SK-N-SH (cell line): ENCODE data around the gene PLXNA4. TPM values are rescaled to one million over a fixed set of nuclear protein-coding genes. Genes with fewer than 3 reads are reported as not detected.

Experiments used
- CTCF ChIA-PET: fragments of 300-600, 350-600 bp; formaldehyde crosslinking; extraction: SDS; loops from one replicate; lab custom pipeline; 2021; lab: Yijun Ruan, JAX
- POLR2A ChIA-PET: fragments of 350-600 bp; sonication (Branson Sonifier 250); formaldehyde crosslinking; extraction: SDS; loops from one replicate; lab custom pipeline; 2020; ENCODE audit warnings: antibody characterized with exemption, inconsistent platforms; lab: Yijun Ruan, JAX
- DNase-seq: peaks from one replicate; pipeline ENCODE4 v3.0.0; 2012
- H2AFZ ChIP-seq: fragments of 200-600 bp; sonication (generic); 2 replicates; pipeline ENCODE4 v1.8.1; 2016; ENCODE audit warnings: antibody characterized with exemption, mild to moderate bottlenecking, low read depth
- H3F3A ChIP-seq: fragments of 200-600 bp; sonication (generic); replicated peaks from 2 replicates; pipeline ENCODE3; 2016; ENCODE audit warnings: antibody characterized with exemption, mild to moderate bottlenecking; ENCODE audit not compliant: insufficient read depth
- H3K27ac ChIP-seq, 2 experiments: fragments of 200-500 bp in 1 of 2; fragments of 200-600 bp in 1 of 2; sonication (Bioruptor generic) in 1 of 2; sonication (generic), shearing (Covaris generic) in 1 of 2; 2 replicates each; pipeline versions ENCODE4 v1.5.1 to v1.6.1; 2014 to 2016; ENCODE audit warnings: low read depth in 2 of 2, inconsistent platforms in 1 of 2, low read length in 1 of 2, mild to moderate bottlenecking in 1 of 2, mixed read lengths in 1 of 2
- H3K27me3 ChIP-seq: fragments of 200-600 bp; sonication (generic), shearing (Covaris generic); 2 replicates; pipeline ENCODE4 v1.6.1; 2016; ENCODE audit warnings: mixed run types; ENCODE audit not compliant: insufficient read depth
- H3K36me3 ChIP-seq, 2 experiments: fragments of 200-500 bp in 1 of 2; fragments of 200-600 bp in 1 of 2; sonication (Bioruptor generic) in 1 of 2; sonication (generic) in 1 of 2; replicated peaks in 1 of 2; 2 replicates each; pipeline versions ENCODE3 to v1.5.1; 2014 to 2016; ENCODE audit warnings: low read length in 1 of 2, mild to moderate bottlenecking in 1 of 2; ENCODE audit not compliant: insufficient read depth in 2 of 2, control insufficient read depth in 1 of 2
- H3K4me1 ChIP-seq, 2 experiments: fragments of 200-500 bp in 1 of 2; fragments of 200-600 bp in 1 of 2; sonication (Bioruptor generic) in 1 of 2; sonication (generic), shearing (Covaris generic) in 1 of 2; 2 replicates each; pipeline versions ENCODE4 v1.5.1 to v1.6.1; 2014 to 2016; ENCODE audit warnings: low read depth in 1 of 2, low read length in 1 of 2, mixed run types in 1 of 2; ENCODE audit not compliant: insufficient read depth in 2 of 2, control insufficient read depth in 1 of 2
- H3K4me2 ChIP-seq: fragments of 200-600 bp; sonication (generic), shearing (Covaris generic); 2 replicates; pipeline ENCODE4 v1.6.1; 2017; ENCODE audit warnings: mixed run types
- H3K4me3 ChIP-seq, 2 experiments: fragments of 200-500 bp in 1 of 2; fragments of 200-600 bp in 1 of 2; sonication (Bioruptor generic) in 1 of 2; sonication (generic), shearing (Covaris generic) in 1 of 2; 2 replicates each; pipeline versions ENCODE4 v1.5.1 to v1.8.1; 2014 to 2016; ENCODE audit warnings: low read depth in 2 of 2, inconsistent platforms in 1 of 2, low read length in 1 of 2, mild to moderate bottlenecking in 1 of 2, mixed read lengths in 1 of 2, moderate library complexity in 1 of 2
- H3K79me2 ChIP-seq: fragments of 200-600 bp; sonication (generic); 2 replicates; pipeline ENCODE4 v1.8.1; 2017; ENCODE audit warnings: mild to moderate bottlenecking; ENCODE audit not compliant: insufficient read depth
- H3K9ac ChIP-seq: fragments of 200-600 bp; sonication (generic); 2 replicates; pipeline ENCODE4 v1.6.1; 2017; ENCODE audit warnings: mixed run types
- H3K9me2 ChIP-seq: fragments of 200-600 bp; sonication (generic); 2 replicates; pipeline ENCODE4 v1.6.1; 2017; ENCODE audit warnings: mixed run types
- H3K9me3 ChIP-seq: fragments of 200-600 bp; sonication (generic); 2 replicates; pipeline ENCODE4 v1.6.1; 2017; ENCODE audit warnings: mixed run types, mild to moderate bottlenecking, moderate library complexity
- H4K20me1 ChIP-seq: fragments of 200-600 bp; sonication (generic); 2 replicates; pipeline ENCODE4 v1.6.1; 2017; ENCODE audit warnings: mild to moderate bottlenecking, mixed run types; ENCODE audit not compliant: insufficient read depth
- CTCF ChIP-seq: fragments of 200-600 bp; sonication (generic); IDR thresholded peaks from 2 replicates; pipeline ENCODE4 v1.6.1; 2017; ENCODE audit warnings: antibody characterized with exemption, mild to moderate bottlenecking, moderate library complexity
- FOXJ3 ChIP-seq: sonication (generic); formaldehyde crosslinking; IDR thresholded peaks from 2 replicates; pipeline ENCODE4 v1.5.1; 2020; ENCODE audit warnings: mild to moderate bottlenecking, missing genetic modification reagents
- GABPA ChIP-seq: IDR thresholded peaks from 2 replicates; pipeline ENCODE4 v1.4.0; 2012; ENCODE audit warnings: low read depth, mild to moderate bottlenecking
- GATA2 ChIP-seq: sonication (generic); formaldehyde crosslinking; IDR thresholded peaks from 2 replicates; pipeline ENCODE4 v1.5.0; 2020; ENCODE audit warnings: mild to moderate bottlenecking, missing genetic modification reagents
- JUND ChIP-seq: IDR thresholded peaks from 2 replicates; pipeline ENCODE4 v1.4.0; 2012
- MAX ChIP-seq: IDR thresholded peaks from 2 replicates; pipeline ENCODE4 v1.4.0; 2012; ENCODE audit warnings: low read depth
- MEF2A ChIP-seq: IDR thresholded peaks from 2 replicates; pipeline ENCODE4 v1.4.0; 2012; ENCODE audit warnings: low read depth, borderline replicate concordance
- NRF1 ChIP-seq: IDR thresholded peaks from 2 replicates; pipeline ENCODE4 v1.6.1; 2012; ENCODE audit warnings: low read depth, mild to moderate bottlenecking, low read length
- PBX3 ChIP-seq: IDR thresholded peaks from 2 replicates; pipeline ENCODE4; 2012
- POLR2AphosphoS5 ChIP-seq: IDR thresholded peaks from 2 replicates; pipeline ENCODE4 v1.6.1; 2012; ENCODE audit warnings: low read depth, low read length
- RCOR1 ChIP-seq: fragments of 150-350 bp; IDR thresholded peaks from 2 replicates; pipeline ENCODE4 v1.6.1; 2017; ENCODE audit warnings: antibody characterized with exemption, low read length
- REST ChIP-seq: IDR thresholded peaks from 2 replicates; pipeline ENCODE4 v1.6.1; 2012; ENCODE audit warnings: mild to moderate bottlenecking, low read depth, low read length, moderate library complexity
- RFX5 ChIP-seq: IDR thresholded peaks from 2 replicates; pipeline ENCODE4 v1.6.1; 2012; ENCODE audit warnings: mild to moderate bottlenecking, improper control_type of control experiment, low read length
- SIN3A ChIP-seq: IDR thresholded peaks from 2 replicates; pipeline ENCODE4 v1.6.1; 2012; ENCODE audit warnings: low read depth, mild to moderate bottlenecking, low read length, moderate library complexity, borderline replicate concordance
- TAF1 ChIP-seq: IDR thresholded peaks from 2 replicates; pipeline ENCODE4 v1.6.1; 2012; ENCODE audit warnings: low read depth, mild to moderate bottlenecking, low read length, moderate library complexity, borderline replicate concordance
- TCF12 ChIP-seq: IDR thresholded peaks from 2 replicates; pipeline ENCODE4 v1.4.0; 2012
- TEAD4 ChIP-seq: IDR thresholded peaks from 2 replicates; pipeline ENCODE4 v1.4.0; 2012; ENCODE audit warnings: mild to moderate bottlenecking, borderline replicate concordance; ENCODE audit not compliant: insufficient read depth
- ZBTB33 ChIP-seq: IDR thresholded peaks from 2 replicates; pipeline ENCODE4 v1.4.0; 2012; ENCODE audit warnings: low read depth, borderline replicate concordance
- WGBS: methylation state at CpG from one replicate; pipeline ENCODE4 v1.1.6; 2017; ENCODE audit warnings: low lambda C conversion rate; 5-methylcytosine and 5-hydroxymethylcytosine counted together
- polyA plus RNA-seq, 3 experiments: library from polyadenylated mRNA; depleted of rRNA; stranded (reverse); fragments of >200 nt; gene quantifications; 2 replicates each; pipeline ENCODE4 v1.2.3, GENCODE V29; 2012

The PLXNA4 gene
- polyA plus RNA-seq, 1 of the 3 experiments (the other 2 are of a cell fraction): 2.4 TPM

GRCh38 chr7:132328760-132329159 lies 247.5 kb downstream of the PLXNA4 start:
- no peak for DNase-seq
- POLR2A ChIA-PET: no interaction called here
- Histone ChIP-seq H3K79me2 (no peaks in the 10 kb centered on the region), H3F3A (no peaks in the 10 kb centered on the region)
- TF ChIP-seq MEF2A (no peak), RFX5 (no peak), RCOR1 (no peak), JUND (no peak), NRF1 (no peak), GATA2 (CRISPR knock-in tag) (no peak), SIN3A (no peak), TEAD4 (no peak), TCF12 (no peak), REST (no peak), CTCF (no peak), FOXJ3 (CRISPR knock-in tag) (no peak), MAX (no peak), TAF1 (no peak), POLR2AphosphoS5 (no peak), PBX3 (no peak), ZBTB33 (no peak), GABPA (no peak)
- TF ChIP-seq, all 33 proteins: peak for 0
- Histone ChIP-seq H3K36me3 (no peaks in the 10 kb centered on the region), H3K27ac (no peak overlapping the region), H3K9me2 (no peaks in the 10 kb centered on the region), H3K27me3 (peaks cover 24% of the 10 kb centered on the region), H3K9me3 (no peaks in the 10 kb centered on the region), H3K4me3 (no peak overlapping the region), H4K20me1 (no peaks in the 10 kb centered on the region), H2AFZ (no peak overlapping the region), H3K9ac (no peak overlapping the region), H3K4me2 (no peak overlapping the region), H3K4me1 (peaks cover 0 to 19% of the 10 kb centered on the region in 2 experiments; a peak in 1 of 4 replicates)
- WGBS: 86% methylated on average over 5 of the region's 5 CpGs
- CTCF ChIA-PET: interaction anchor here (1.3 to 19.0 kb wide), 5 partner anchors 9 to 251 kb away, joined by 3 to 440 read pairs (median 5); partner anchors contain the start of gene PLXNA4
